NCI-H146 (cell line): ENCODE results near the gene RAI2.

ENCODE experiments used
- DNase-seq: peaks from one replicate; lab custom pipeline; 2025; lab: John Stamatoyannopoulos, UW

The RAI2 gene

GRCh38 chrX:17779434-17779833 is 81.7 kb downstream of the RAI2 start:
- no peak for DNase-seq

- no peak for DNase-seq
Observed at GRCh38 chrX:17778997-17779396, 82.1 kb downstream of the RAI2 start.

GRCh38 chrX:17774053-17774452 is 87.0 kb downstream of the RAI2 start:
- DNase-seq: no peak

- DNase-seq: no peak
Observed at GRCh38 chrX:17773221-17773876, 87.7 kb downstream of the RAI2 start.

GRCh38 chrX:17769701-17770269 is 91.3 kb downstream of the RAI2 start:
- DNase-seq: no peak

- no peak for DNase-seq
Observed at GRCh38 chrX:17768997-17769396, 92.1 kb downstream of the RAI2 start.

GRCh38 chrX:17767734-17768133 is 93.4 kb downstream of the RAI2 start:
- no peak for DNase-seq

GRCh38 chrX:17759990-17760389 is 101.1 kb downstream of the RAI2 start:
- DNase-seq: no peak

- no peak for DNase-seq
Observed at GRCh38 chrX:17758382-17758781, 102.7 kb downstream of the RAI2 start.

- no peak for DNase-seq
Observed at GRCh38 chrX:17750436-17750835, 110.7 kb downstream of the RAI2 start.
